OCI-LY7 (cell line): Measurements from ENCODE around the gene SLC35F4. TPM values are rescaled to one million over a fixed set of nuclear protein-coding genes. Genes with fewer than 3 reads are reported as not detected.
A peak's percentile ranks its signal among the peaks of the same experiment; 100 is the strongest.

ENCODE experiments used
- BruUV-seq: library from RNA; stranded (reverse); fragments of 400-500 nt; replicated peaks from 2 replicates; lab custom pipeline; 2021; lab: Mats Ljungman, UMichigan
- CTCF ChIA-PET: fragments of 300-600 bp; sonication (Branson Sonifier 250); formaldehyde crosslinking; loops from one replicate; lab custom pipeline; 2022; ENCODE audit warnings: antibody characterized with exemption; ENCODE audit not compliant: unreplicated experiment; lab: Charles Lee
- POLR2A ChIA-PET: fragments of 300-600 bp; sonication (Branson Sonifier 250); formaldehyde crosslinking; loops from one replicate; lab custom pipeline; 2022; ENCODE audit warnings: antibody characterized with exemption; lab: Charles Lee
- DNase-seq: peaks from one replicate; pipeline ENCODE4 v3.0.0-alpha.2; 2015; ENCODE audit warnings: low spot score
- H2AFZ ChIP-seq: fragments of 200-600 bp; sonication (generic), shearing (Covaris generic); 2 replicates; pipeline ENCODE4 v1.6.1; 2014; ENCODE audit warnings: mild to moderate bottlenecking, antibody characterized with exemption, low read length, moderate library complexity
- H3K27ac ChIP-seq: fragments of 200-600 bp; sonication (generic); 2 replicates; pipeline ENCODE4 v1.5.1; 2014; ENCODE audit warnings: mixed run types, low read depth, mild to moderate bottlenecking, moderate library complexity, low read length, inconsistent platforms; ENCODE audit not compliant: poor library complexity, severe bottlenecking
- H3K36me3 ChIP-seq: fragments of 200-600 bp; sonication (generic); 2 replicates; pipeline ENCODE4 v1.6.1; 2014; ENCODE audit warnings: mild to moderate bottlenecking, antibody characterized with exemption, low read length, moderate library complexity, mixed read lengths; ENCODE audit not compliant: insufficient read depth
- H3K4me1 ChIP-seq: fragments of 200-600 bp; sonication (generic); 2 replicates; pipeline ENCODE4 v1.5.1; 2014; ENCODE audit warnings: mild to moderate bottlenecking, low read length; ENCODE audit not compliant: insufficient read depth, poor library complexity, severe bottlenecking
- H3K4me2 ChIP-seq: fragments of 200-600 bp; sonication (generic); 2 replicates; pipeline ENCODE4 v1.6.1; 2014; ENCODE audit warnings: mild to moderate bottlenecking, low read length
- H3K4me3 ChIP-seq: fragments of 200-600 bp; sonication (generic); 2 replicates; pipeline ENCODE4 v1.5.1; 2014; ENCODE audit warnings: mild to moderate bottlenecking, low read depth, low read length; ENCODE audit not compliant: poor library complexity, severe bottlenecking
- H3K79me2 ChIP-seq: fragments of 200-600 bp; sonication (generic); 2 replicates; pipeline ENCODE4 v1.6.1; 2016; ENCODE audit warnings: low read depth, mild to moderate bottlenecking, low read length, moderate library complexity, mixed read lengths; ENCODE audit not compliant: insufficient read depth
- H3K9me2 ChIP-seq: fragments of 200-600 bp; sonication (generic); 2 replicates; pipeline ENCODE4 v1.6.1; 2016; ENCODE audit warnings: mild to moderate bottlenecking, low read length, mixed read lengths; ENCODE audit not compliant: insufficient read depth
- H3K9me3 ChIP-seq: fragments of 200-600 bp; sonication (generic); 2 replicates; pipeline ENCODE4 v1.6.1; 2014; ENCODE audit warnings: mild to moderate bottlenecking, mixed run types, low read length, mixed read lengths
- H4K20me1 ChIP-seq: fragments of 200-600 bp; sonication (generic); 2 replicates; pipeline ENCODE4 v1.6.1; 2014; ENCODE audit warnings: mild to moderate bottlenecking, antibody characterized with exemption, low read length, moderate library complexity, mixed read lengths; ENCODE audit not compliant: insufficient read depth
- EZH2phosphoT487 ChIP-seq: fragments of 200-600 bp; sonication (generic); IDR thresholded peaks from 2 replicates; pipeline ENCODE4 v1.6.1; 2018; ENCODE audit warnings: low read depth, borderline replicate concordance, mild to moderate bottlenecking, mixed run types, antibody characterized with exemption, low read length, moderate library complexity, mixed read lengths
- intact Hi-C: fragments of 100-400 bp; cut with micrococcal nuclease; formaldehyde crosslinking; loops from one replicate; pipeline ENCODE4 v1.10.0; 2022; ENCODE audit not compliant: unreplicated experiment
- total RNA-seq, 2 experiments: library from RNA; depleted of rRNA in 1 of 2; stranded (reverse); fragments of >200 nt in 1 of 2; shearing (Covaris generic) in 1 of 2; gene quantifications; 2 replicates each; pipeline ENCODE4 v1.2.3, GENCODE V29; 2014 to 2022
- TF ChIP-seq, protein P1 (sequence below): fragments of 200-600 bp; sonication (generic); conservative IDR thresholded peaks from 2 replicates; pipeline ENCODE4 v1.5.1; 2014; ENCODE audit warnings: mild to moderate bottlenecking, antibody characterized with exemption, low read length, moderate library complexity, mixed read lengths

SLC35F4 gene
- total RNA-seq, 2 experiments from 2014 or later, result not detected

DNA sequence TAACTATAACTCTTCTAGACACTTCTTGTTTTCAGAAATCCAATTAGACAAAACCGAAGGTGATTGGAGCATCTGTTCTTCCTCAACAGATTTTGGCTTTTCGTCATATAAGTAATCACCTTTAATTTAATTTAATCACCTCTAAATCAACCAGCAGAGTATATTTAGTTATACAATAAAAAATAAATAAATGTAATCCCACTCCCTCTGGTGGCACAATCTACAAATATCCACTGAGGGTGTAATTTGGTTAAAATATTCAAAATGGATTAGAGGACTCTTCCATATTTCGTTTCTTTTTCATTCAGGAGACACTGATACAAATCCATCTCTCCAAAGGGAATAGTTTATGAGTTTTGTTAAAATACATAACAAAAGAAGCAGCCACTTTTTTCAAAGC, 18.3 kb upstream of the SLC35F4 start:
- TF ChIP-seq, protein P1, sequence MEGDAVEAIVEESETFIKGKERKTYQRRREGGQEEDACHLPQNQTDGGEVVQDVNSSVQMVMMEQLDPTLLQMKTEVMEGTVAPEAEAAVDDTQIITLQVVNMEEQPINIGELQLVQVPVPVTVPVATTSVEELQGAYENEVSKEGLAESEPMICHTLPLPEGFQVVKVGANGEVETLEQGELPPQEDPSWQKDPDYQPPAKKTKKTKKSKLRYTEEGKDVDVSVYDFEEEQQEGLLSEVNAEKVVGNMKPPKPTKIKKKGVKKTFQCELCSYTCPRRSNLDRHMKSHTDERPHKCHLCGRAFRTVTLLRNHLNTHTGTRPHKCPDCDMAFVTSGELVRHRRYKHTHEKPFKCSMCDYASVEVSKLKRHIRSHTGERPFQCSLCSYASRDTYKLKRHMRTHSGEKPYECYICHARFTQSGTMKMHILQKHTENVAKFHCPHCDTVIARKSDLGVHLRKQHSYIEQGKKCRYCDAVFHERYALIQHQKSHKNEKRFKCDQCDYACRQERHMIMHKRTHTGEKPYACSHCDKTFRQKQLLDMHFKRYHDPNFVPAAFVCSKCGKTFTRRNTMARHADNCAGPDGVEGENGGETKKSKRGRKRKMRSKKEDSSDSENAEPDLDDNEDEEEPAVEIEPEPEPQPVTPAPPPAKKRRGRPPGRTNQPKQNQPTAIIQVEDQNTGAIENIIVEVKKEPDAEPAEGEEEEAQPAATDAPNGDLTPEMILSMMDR, result peak; percentile 43; the same call in 1 of the 2 replicates
- TF ChIP-seq EZH2phosphoT487, result no peak
- no peaks in the 10 kb centered on the region for H3K9me3 ChIP-seq
- H2AFZ ChIP-seq, result no peak overlapping the region
- no peaks in the 10 kb centered on the region for H3K36me3 ChIP-seq
- ChIA-PET CTCF (no interaction called here), POLR2A (no interaction called here)
- no peak overlapping the region for H3K4me3 ChIP-seq
- no peak for DNase-seq
- H3K4me1 ChIP-seq, result no peaks in the 10 kb centered on the region
- BruUV-seq, result no TSS peak
- H3K27ac ChIP-seq, result no peak overlapping the region
- no peaks in the 10 kb centered on the region for H4K20me1 ChIP-seq
- intact Hi-C loops, result no loop called here
- no peaks in the 10 kb centered on the region for H3K79me2 ChIP-seq
- no peaks in the 10 kb centered on the region for H3K9me2 ChIP-seq
- no peak overlapping the region for H3K4me2 ChIP-seq

DNA sequence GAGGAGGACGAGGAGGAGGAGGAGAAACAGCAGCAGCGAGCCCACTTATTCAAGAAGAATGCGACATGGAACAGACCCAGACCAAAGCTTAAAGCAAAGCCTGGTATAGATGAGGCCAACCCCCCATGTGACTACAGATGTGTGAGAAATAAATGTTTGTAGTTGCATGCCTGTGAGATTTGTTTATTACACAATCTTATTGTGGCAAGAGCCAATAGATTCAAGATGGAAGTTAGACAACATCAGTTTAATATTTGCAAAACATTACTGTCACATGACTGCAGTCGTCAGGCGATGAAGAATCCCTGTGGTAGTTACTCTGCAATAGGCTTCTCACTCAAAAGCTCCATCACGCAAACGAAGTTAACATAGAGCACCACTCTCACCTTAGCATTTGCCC, 17.2 kb upstream of the SLC35F4 start:
- intact Hi-C loops, result no loop called here
- POLR2A ChIA-PET, result no interaction called here

DNA sequence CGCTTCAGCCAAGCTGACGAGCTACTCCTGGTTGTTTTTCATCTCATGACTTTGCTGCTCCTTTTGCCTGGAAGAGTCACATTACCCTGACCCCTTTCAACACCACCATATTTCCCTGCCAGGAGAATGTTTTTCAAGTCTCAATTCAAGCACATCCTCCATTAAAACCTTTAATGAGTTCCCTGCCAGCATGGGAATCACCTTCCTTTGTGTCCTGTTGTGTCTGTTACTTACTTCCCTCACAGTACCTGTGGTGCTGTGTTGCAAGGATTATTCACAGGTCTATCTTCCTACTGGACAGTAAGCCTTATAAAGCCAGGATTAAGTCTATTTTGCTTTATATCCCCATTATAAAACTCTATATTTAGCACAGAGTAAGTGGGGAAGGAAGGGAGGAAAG, 13.6 kb upstream of the SLC35F4 start:
- BruUV-seq, result no TSS peak
- Histone ChIP-seq H3K9me3 (no peaks in the 10 kb centered on the region), H3K9me2 (no peaks in the 10 kb centered on the region), H3K79me2 (no peaks in the 10 kb centered on the region), H3K27ac (no peak overlapping the region), H3K4me3 (no peak overlapping the region), H4K20me1 (no peaks in the 10 kb centered on the region), H3K4me2 (no peak overlapping the region), H2AFZ (no peak overlapping the region), H3K36me3 (no peaks in the 10 kb centered on the region), H3K4me1 (no peaks in the 10 kb centered on the region)
- ChIA-PET CTCF (no interaction called here), POLR2A (no interaction called here)
- no peak for DNase-seq
- TF ChIP-seq EZH2phosphoT487, result no peak
- TF ChIP-seq, protein P1, result no peak
- intact Hi-C loops, result no loop called here

More for the DNA sequence above, 17.2 kb upstream of the SLC35F4 start:
- Histone ChIP-seq H3K79me2 (no peaks in the 10 kb centered on the region), H4K20me1 (no peaks in the 10 kb centered on the region), H3K27ac (no peak overlapping the region), H3K4me2 (no peak overlapping the region), H3K9me3 (no peaks in the 10 kb centered on the region), H2AFZ (no peak overlapping the region), H3K36me3 (no peaks in the 10 kb centered on the region), H3K9me2 (no peaks in the 10 kb centered on the region), H3K4me3 (no peak overlapping the region), H3K4me1 (no peaks in the 10 kb centered on the region)
- no peak for TF ChIP-seq EZH2phosphoT487
- TF ChIP-seq, protein P1, result no peak
- BruUV-seq, result no TSS peak
- DNase-seq, result no peak
- CTCF ChIA-PET, result no interaction called here
